CD4-positive, alpha-beta T cell treated with Interleukin-1 beta for 1 hour (primary cell): ENCODE measurements around the gene CLINT1.

Source experiments
- DNase-seq, 2 donors: peaks; one replicate each; pipeline ENCODE4 v3.0.0-alpha.2; 2020 to 2022

The CLINT1 gene

GRCh38 chr5:157818368-157818767 lies 40.6 kb downstream of the CLINT1 start:
- DNase-seq = no peak

GRCh38 chr5:157817928-157818327 lies 41.0 kb downstream of the CLINT1 start:
- no peak for DNase-seq

GRCh38 chr5:157817387-157817702 lies 41.6 kb downstream of the CLINT1 start:
- DNase-seq = no peak

GRCh38 chr5:157816682-157817386 lies 42.1 kb downstream of the CLINT1 start:
- peak in 1 of 2 donors; percentile 30 for DNase-seq

GRCh38 chr5:157812086-157812485 lies 46.9 kb downstream of the CLINT1 start:
- DNase-seq = no peak

- DNase-seq = no peak
These were observed 50.9 kb downstream of the CLINT1 start for GRCh38 chr5:157808043-157808442.

DNA sequence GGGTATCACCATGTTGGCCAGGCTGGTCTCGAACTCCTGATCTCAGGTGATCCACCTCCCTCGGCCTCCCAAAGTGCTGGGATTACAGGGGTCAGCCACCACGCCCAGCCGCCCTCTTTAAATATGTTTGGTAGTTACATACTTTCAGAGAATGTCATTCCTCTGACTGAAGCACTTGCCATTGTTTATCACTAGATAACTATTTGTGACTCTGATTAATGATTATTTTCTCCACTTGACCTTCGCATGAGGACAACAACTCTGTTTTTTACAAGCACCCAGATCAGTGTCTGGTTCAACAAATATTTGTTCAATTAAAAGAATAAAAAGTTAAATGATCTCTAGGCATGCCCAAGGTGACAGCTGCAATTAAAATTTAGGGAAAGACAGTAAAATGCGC lies 56.2 kb downstream of the CLINT1 start:
- no peak for DNase-seq

GRCh38 chr5:157800137-157800536 lies 58.8 kb downstream of the CLINT1 start:
- no peak for DNase-seq

- no peak for DNase-seq
These were observed 59.4 kb downstream of the CLINT1 start for GRCh38 chr5:157799578-157799977.

- no peak for DNase-seq
These were observed 65.6 kb downstream of the CLINT1 start for GRCh38 chr5:157793301-157793700.

DNA sequence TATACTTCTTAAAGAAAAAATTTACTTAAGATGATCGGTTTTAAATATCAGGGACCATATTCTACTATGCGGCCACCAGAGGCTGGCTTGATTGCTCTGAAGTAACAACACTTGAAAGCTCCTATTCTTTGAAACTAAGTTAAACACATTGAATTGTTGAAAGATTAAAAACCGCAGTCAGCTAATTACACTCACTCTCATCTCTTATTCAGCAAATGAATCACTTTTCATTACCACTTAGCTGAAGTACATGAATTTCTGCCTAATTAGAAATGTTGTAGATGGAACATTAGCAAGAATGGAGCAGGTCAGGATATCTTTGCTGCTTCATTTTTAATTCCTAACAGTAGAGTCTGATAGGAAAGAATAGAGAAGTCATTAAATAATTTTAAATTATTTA lies 73.1 kb downstream of the CLINT1 start:
- no peak for DNase-seq

DNA sequence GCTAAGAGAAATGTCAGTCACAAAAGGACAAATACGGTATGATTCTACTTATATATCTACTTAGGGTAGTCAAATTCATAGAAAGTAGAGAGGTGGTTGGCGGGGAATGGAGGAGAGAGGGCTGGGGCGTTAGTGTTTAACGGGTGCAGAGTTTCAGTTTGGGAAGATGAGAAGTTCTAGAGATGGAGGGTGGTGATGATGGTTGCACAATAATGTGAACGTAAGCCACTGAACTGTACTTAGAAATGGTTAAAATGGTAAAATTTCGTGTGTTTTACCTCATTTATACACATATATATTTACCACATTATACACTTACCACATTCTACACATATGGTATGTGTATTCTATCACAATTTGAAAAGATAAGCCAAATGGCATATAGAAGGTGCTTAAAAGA lies 79.7 kb downstream of the CLINT1 start:
- no peak for DNase-seq

GRCh38 chr5:157778121-157778805 lies 80.7 kb downstream of the CLINT1 start:
- no peak for DNase-seq

- no peak for DNase-seq
These were observed 86.8 kb downstream of the CLINT1 start for GRCh38 chr5:157772127-157772526.

DNA sequence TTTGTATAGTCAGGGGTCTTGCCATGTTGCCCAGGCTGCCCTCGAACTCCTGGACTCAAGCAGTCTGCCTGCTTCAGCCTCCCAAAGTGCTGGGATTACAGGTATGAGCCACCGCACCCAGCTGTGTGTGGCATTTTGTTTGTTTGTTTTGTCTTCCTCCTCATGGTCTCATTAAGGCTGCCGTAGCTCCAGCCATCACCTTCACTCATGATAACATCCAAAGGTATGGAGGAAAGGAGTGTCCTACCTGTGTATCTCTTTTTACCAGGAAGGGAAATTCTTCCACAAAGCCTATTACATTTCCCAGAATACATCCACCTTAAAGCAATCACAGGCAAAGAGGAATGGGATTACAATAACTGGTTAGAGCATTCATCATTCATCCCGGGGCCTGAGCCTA lies 88.3 kb downstream of the CLINT1 start:
- no peak for DNase-seq

DNA sequence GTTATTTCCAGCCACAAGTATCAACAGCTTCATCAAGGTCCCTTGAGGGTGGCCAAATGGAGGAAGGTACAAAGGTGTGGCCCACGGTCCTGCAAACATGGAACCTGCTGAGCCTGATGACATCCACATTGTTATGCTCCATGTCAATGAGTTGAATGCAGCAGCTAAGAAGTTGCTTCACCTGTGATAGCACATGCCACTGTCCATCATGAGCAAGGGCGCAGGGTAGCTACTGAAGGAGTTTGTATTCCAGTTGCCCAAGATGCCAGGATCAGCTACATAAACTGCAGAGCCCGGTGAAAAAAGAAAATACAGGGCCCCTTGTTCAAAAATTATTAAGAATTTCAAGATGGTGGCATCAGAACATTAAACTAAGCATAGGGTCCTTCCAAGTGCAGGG lies 91.3 kb downstream of the CLINT1 start:
- DNase-seq = no peak

DNA sequence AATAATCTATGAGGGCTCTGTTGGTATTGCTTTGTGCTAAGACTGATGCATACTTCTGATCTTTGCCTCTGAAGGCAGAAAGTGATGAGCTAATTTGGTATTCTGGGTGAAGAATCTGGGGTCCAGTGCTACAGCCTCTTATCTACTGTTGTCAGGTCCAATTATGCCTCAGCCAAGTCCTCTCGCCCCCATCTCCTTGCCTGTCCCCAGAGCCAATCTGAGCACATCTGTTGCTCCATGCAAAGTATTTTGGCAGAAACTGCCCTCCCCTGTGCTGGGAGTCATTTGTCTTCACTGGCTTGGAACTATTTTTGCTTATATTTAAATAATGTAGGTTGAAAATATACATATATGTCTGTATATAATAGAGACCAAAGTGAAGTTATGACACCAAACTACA lies 92.0 kb downstream of the CLINT1 start:
- no peak for DNase-seq

DNA sequence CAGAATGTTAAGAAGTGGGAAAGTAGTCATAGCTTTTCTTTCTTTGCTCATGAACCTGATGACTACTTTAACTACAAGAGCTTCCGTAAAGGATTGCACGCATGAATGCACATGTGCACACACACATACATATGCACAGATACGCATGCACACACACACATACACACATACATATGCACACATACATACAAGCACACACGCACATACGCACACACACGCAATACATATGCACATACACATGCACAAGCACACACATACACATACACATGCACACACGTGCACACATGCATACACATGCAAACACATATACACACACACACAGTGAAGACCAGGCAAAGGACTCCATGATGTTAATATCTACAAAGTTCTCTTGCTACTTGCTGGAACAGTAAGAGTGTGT lies 92.5 kb downstream of the CLINT1 start:
- DNase-seq = no peak

DNA sequence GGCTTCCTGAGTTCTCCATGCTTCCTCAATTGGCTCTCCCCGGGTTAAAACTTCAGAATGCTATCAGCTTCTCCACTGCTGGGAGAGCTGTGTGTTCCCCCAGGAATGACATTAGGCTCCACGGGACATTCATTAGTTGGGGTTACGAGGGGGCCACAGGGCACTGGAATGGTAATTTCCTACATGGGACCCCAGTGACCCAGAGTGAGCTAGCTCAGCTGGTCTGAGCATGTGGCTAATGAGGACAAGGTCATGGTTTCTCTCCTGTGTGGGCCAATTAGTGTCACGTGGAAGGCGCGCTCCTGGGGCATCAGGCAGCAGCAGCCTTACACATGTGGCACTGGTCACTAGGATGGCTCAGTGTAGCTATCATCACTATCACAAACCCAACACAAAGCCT lies 94.4 kb downstream of the CLINT1 start:
- no peak for DNase-seq

GRCh38 chr5:157761690-157762621 lies 97.0 kb downstream of the CLINT1 start:
- peak in 1 of 2 donors; percentile 50 for DNase-seq

DNA sequence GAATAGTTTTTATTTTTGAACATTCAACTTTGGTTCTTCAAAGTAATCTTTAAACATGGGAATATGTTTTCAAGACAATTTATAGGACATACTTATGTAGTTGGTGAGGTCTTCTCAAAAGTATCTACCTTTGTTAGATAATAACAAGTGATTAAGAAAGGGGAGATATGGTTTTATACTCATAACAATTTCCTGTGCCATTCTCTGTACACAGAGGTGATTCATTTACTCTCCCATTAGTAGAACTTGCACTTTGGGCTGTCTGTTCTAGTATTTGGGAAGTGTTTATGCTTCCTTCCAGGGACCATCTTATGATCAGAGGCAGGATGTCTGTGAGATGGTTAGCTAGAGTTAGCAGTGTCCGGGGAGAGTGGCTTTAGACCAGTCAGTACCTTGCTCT lies 100.2 kb downstream of the CLINT1 start:
- no peak for DNase-seq

DNA sequence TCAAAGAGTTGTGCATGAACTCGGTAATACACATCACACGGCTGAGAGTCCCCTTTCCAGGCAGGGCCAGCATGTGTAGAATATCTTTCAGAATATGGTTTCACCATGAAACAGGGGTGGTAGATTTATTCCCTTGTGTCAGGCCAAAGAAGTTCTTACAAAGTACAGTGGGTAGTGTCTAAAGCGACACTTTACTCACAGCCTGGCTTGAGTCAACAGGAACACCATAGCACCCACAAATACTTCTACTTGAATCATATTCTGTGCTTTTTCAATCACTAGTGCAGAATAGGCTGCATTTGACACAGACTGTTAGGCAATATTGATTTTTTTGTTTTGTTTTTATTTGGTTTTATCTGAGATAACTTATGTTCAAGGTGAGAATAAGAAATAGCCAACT lies 102.8 kb downstream of the CLINT1 start:
- no peak for DNase-seq

DNA sequence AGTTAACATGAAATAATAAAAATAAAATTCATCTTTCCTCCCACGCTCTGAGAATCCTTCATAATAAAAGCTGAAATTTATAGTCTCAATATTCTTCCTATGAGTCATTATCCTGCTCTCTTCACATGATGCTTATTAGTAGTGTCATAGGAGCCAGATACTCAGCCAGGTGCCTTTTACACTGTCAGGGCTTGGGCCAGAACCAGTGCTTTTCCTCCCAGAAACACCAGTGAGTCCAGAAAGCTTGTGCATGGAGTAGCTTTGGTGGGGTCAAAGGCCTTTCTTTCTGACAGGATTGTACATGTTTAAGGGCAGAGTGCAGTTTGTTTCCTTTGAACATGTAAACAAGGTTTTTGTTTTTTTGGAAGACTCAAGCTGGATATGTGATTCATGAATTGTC lies 108.6 kb downstream of the CLINT1 start:
- DNase-seq = no peak

GRCh38 chr5:157749462-157749799 lies 109.5 kb downstream of the CLINT1 start:
- DNase-seq = no peak
